HCT116 (cell line): ENCODE measurements around the gene C4A. TPM values are rescaled to one million over a fixed set of nuclear protein-coding genes. Genes with fewer than 3 reads are reported as not detected.

Experiments used
- ATAC-seq: fragments of 200-7000 bp; cut with Tn5 transposase; 2 replicates; pipeline ENCODE4 v1.9.1; 2020; ENCODE audit warnings: mild to moderate bottlenecking, moderate library complexity
- BruUV-seq: library from RNA; stranded (reverse); fragments of 400-500 nt; replicated peaks from 2 replicates; lab custom pipeline; 2021; lab: Mats Ljungman, UMichigan
- CTCF ChIA-PET: fragments of 300-600 bp; sonication (Branson Sonifier 250); formaldehyde crosslinking; loops from one replicate; lab custom pipeline; 2021; ENCODE audit warnings: antibody characterized with exemption; lab: Charles Lee
- POLR2A ChIA-PET: fragments of 300-600, 350-600 bp; sonication (Branson Sonifier 250); formaldehyde crosslinking; loops from one replicate; lab custom pipeline; 2021; ENCODE audit warnings: antibody characterized with exemption; lab: Charles Lee
- RAD21 ChIA-PET, 2 experiments: fragments of 300-600 bp; sonication (Branson Sonifier 250); formaldehyde crosslinking; loops; one replicate each; lab custom pipeline; 2023; ENCODE audit warnings: low total read pairs in 2 of 2; ENCODE audit not compliant: uncharacterized antibody in 2 of 2, unreplicated experiment in 2 of 2, low non-redundant PET in 1 of 2; lab: Charles Lee
- DNase-seq: peaks from one replicate; pipeline ENCODE4 v3.0.0-alpha.2; 2010; ENCODE audit warnings: low read depth, low spot score
- H2AFZ ChIP-seq: fragments of 200-600 bp; shearing (Covaris generic), sonication (generic); 2 replicates; pipeline ENCODE4 v1.6.1; 2017; ENCODE audit warnings: low read depth, mixed run types, mixed read lengths, antibody characterized with exemption, low read length; ENCODE audit not compliant: poor library complexity, severe bottlenecking
- H3K27ac ChIP-seq: 2 replicates; pipeline ENCODE4 v1.5.1; 2012; ENCODE audit warnings: low read depth, low read length
- H3K27me3 ChIP-seq: fragments of 200-600 bp; sonication (generic); 2 replicates; pipeline ENCODE4 v1.6.1; 2016; ENCODE audit warnings: mixed run types, low read length, mixed read lengths; ENCODE audit not compliant: insufficient read depth
- H3K36me3 ChIP-seq, 2 experiments: fragments of 200-500 bp in 1 of 2; fragments of 200-600 bp in 1 of 2; sonication (Bioruptor generic) in 1 of 2; sonication (generic) in 1 of 2; 2 replicates each; pipeline versions ENCODE4 v1.5.1 to v1.6.1; 2014 to 2016; ENCODE audit warnings: low read length in 2 of 2, inconsistent platforms in 1 of 2, mixed read lengths in 1 of 2, mixed run types in 1 of 2; ENCODE audit not compliant: insufficient read depth in 2 of 2, control insufficient read depth in 1 of 2
- H3K4me1 ChIP-seq, 2 experiments: fragments of 200-600 bp in 1 of 2; sonication (generic) in 1 of 2; 2 replicates each; pipeline versions ENCODE4 v1.5.1 to v1.6.1; 2012 to 2017; ENCODE audit warnings: low read length in 2 of 2, inconsistent platforms in 1 of 2, mild to moderate bottlenecking in 1 of 2, mixed read lengths in 1 of 2, mixed run types in 1 of 2, moderate library complexity in 1 of 2; ENCODE audit not compliant: insufficient read depth in 2 of 2, control insufficient read depth in 1 of 2
- H3K4me2 ChIP-seq: fragments of 200-600 bp; sonication (generic); 2 replicates; pipeline ENCODE4 v1.6.1; 2017; ENCODE audit warnings: mixed run types, low read length, mixed read lengths
- H3K4me3 ChIP-seq, 2 experiments: fragments of 200-600 bp in 1 of 2; sonication (generic) in 1 of 2; replicated peaks in 1 of 2; 2 replicates each; pipeline ENCODE4 v1.5.1; 2011 to 2016; ENCODE audit warnings: low read length in 2 of 2, control low read depth in 1 of 2, low read depth in 1 of 2, mild to moderate bottlenecking in 1 of 2, mixed read lengths in 1 of 2, mixed run types in 1 of 2
- H3K79me2 ChIP-seq: fragments of 200-600 bp; sonication (generic); 2 replicates; pipeline ENCODE4 v1.6.1; 2017; ENCODE audit warnings: mild to moderate bottlenecking, mixed run types, low read length, moderate library complexity, mixed read lengths; ENCODE audit not compliant: insufficient read depth
- H3K9ac ChIP-seq: fragments of 200-600 bp; sonication (generic); 2 replicates; pipeline ENCODE4 v1.6.1; 2016; ENCODE audit warnings: low read length, mixed read lengths
- H3K9me2 ChIP-seq: fragments of 200-600 bp; sonication (generic), shearing (Covaris generic); 2 replicates; pipeline ENCODE4 v1.6.1; 2017; ENCODE audit warnings: mixed run types, mild to moderate bottlenecking, moderate library complexity; ENCODE audit not compliant: insufficient read depth
- H3K9me3 ChIP-seq, 2 experiments: fragments of 200-500 bp in 1 of 2; fragments of 200-600 bp in 1 of 2; sonication (Bioruptor generic) in 1 of 2; sonication (generic) in 1 of 2; 2 replicates each; pipeline ENCODE4 v1.6.1; 2014 to 2017; ENCODE audit warnings: low read length in 2 of 2, mixed read lengths in 2 of 2, inconsistent platforms in 1 of 2, low read depth in 1 of 2, mild to moderate bottlenecking in 1 of 2, mixed run types in 1 of 2, moderate library complexity in 1 of 2; ENCODE audit not compliant: control insufficient read depth in 1 of 2, insufficient read depth in 1 of 2
- H4K20me1 ChIP-seq: fragments of 200-600 bp; sonication (generic), shearing (Covaris generic); 2 replicates; pipeline ENCODE4 v1.6.1; 2017; ENCODE audit warnings: mixed run types, mild to moderate bottlenecking, moderate library complexity; ENCODE audit not compliant: insufficient read depth
- ATF3 ChIP-seq: IDR thresholded peaks from 2 replicates; pipeline ENCODE4 v1.6.1; 2012
- CEBPB ChIP-seq: IDR thresholded peaks from 2 replicates; pipeline ENCODE4 v1.6.1; 2012; ENCODE audit warnings: low read depth
- CTCF ChIP-seq, 3 experiments: fragments of 200-600 bp in 1 of 3; sonication (generic) in 1 of 3; IDR thresholded peaks in 2 of 3; conservative IDR thresholded peaks in 1 of 3; 2 replicates each; pipeline ENCODE4 v1.5.1; 2012 to 2017; ENCODE audit warnings: low read depth in 2 of 3, low read length in 2 of 3, antibody characterized with exemption in 1 of 3, borderline replicate concordance in 1 of 3, control low read depth in 1 of 3, mild to moderate bottlenecking in 1 of 3, mixed read lengths in 1 of 3, mixed run types in 1 of 3, moderate library complexity in 1 of 3; ENCODE audit not compliant: insufficient read depth in 1 of 3
- EGR1 ChIP-seq: IDR thresholded peaks from 2 replicates; pipeline ENCODE4 v1.6.1; 2012; ENCODE audit warnings: low read depth
- ELF1 ChIP-seq: IDR thresholded peaks from 2 replicates; pipeline ENCODE4 v1.6.1; 2012; ENCODE audit warnings: low read depth, borderline replicate concordance
- EZH2 ChIP-seq: fragments of 200-600 bp; sonication (generic); IDR thresholded peaks from 2 replicates; pipeline ENCODE4 v1.6.1; 2017; ENCODE audit warnings: antibody characterized with exemption, mixed run types
- EZH2phosphoT487 ChIP-seq: fragments of 200-600 bp; IDR thresholded peaks from 2 replicates; pipeline ENCODE4 v1.6.1; 2018; ENCODE audit warnings: antibody characterized with exemption, borderline replicate concordance
- MAX ChIP-seq: IDR thresholded peaks from 2 replicates; pipeline ENCODE4 v1.6.1; 2012
- POLR2AphosphoS5 ChIP-seq: IDR thresholded peaks from 2 replicates; pipeline ENCODE4 v1.6.1; 2011; ENCODE audit warnings: mild to moderate bottlenecking, low read depth, low read length, moderate library complexity
- SP1 ChIP-seq: IDR thresholded peaks from 2 replicates; pipeline ENCODE4 v1.6.1; 2012; ENCODE audit warnings: low read depth
- TCF7L2 ChIP-seq: IDR thresholded peaks from 2 replicates; pipeline ENCODE4 v1.7.0; 2011; ENCODE audit warnings: borderline replicate concordance, inconsistent platforms; ENCODE audit not compliant: insufficient read depth, insufficient read length; ENCODE audit errors: extremely low read depth
- ZBTB33 ChIP-seq: IDR thresholded peaks from 2 replicates; pipeline ENCODE4 v1.6.1; 2011; ENCODE audit warnings: mild to moderate bottlenecking, low read length, moderate library complexity; ENCODE audit not compliant: insufficient replicate concordance; ENCODE audit errors: extremely low read depth
- ZFX ChIP-seq: fragments of 450-650 bp; IDR thresholded peaks from 2 replicates; pipeline ENCODE4 v1.6.1; 2017
- intact Hi-C: fragments of 100-400 bp; cut with micrococcal nuclease; formaldehyde crosslinking; loops from 2 replicates; pipeline ENCODE4 v1.10.0; 2022
- total RNA-seq: library from RNA; stranded (reverse); gene quantifications from one replicate; pipeline ENCODE4 v1.2.1, GENCODE V29; 2021; ENCODE audit not compliant: unreplicated experiment
- TF ChIP-seq, protein P1 (sequence below): IDR thresholded peaks from 2 replicates; pipeline ENCODE4 v1.6.1; 2012; ENCODE audit warnings: low read depth

C4A gene
- total RNA-seq, 1 experiment from 2014 or later: 5.1 TPM

DNA sequence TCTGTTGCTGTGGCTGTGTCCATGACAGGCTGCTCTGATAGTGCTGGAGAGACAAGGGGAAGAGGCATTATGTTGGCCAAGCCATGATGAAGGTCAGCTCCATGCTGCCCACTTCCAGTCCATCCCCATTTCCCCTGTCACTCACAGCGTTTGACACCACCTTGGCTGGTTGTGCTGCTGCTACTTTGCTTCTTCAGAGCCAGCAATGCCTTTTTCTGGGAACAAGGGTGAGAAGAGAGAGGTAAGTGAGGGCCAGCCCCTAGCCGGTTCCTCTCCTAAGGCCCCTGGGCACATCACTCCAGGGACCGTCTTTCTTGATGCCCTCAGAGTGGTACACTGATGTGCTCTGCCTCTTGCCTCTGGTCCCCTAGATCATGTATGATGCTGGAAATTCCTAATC lies 25.1 kb upstream of the C4A start:
- DNase-seq (no peak), ATAC-seq (no peak)
- H3K9me3 ChIP-seq: no peaks in the 10 kb centered on the region
- BruUV-seq: no TSS peak
- no peak overlapping the region for H3K4me2 ChIP-seq
- no peak for TF ChIP-seq EZH2
- no peak for TF ChIP-seq ATF3
- no peak for TF ChIP-seq MAX
- no peak for TF ChIP-seq ELF1
- no peak for TF ChIP-seq EZH2phosphoT487
- TF ChIP-seq POLR2AphosphoS5: no peak
- TF ChIP-seq, protein P1, sequence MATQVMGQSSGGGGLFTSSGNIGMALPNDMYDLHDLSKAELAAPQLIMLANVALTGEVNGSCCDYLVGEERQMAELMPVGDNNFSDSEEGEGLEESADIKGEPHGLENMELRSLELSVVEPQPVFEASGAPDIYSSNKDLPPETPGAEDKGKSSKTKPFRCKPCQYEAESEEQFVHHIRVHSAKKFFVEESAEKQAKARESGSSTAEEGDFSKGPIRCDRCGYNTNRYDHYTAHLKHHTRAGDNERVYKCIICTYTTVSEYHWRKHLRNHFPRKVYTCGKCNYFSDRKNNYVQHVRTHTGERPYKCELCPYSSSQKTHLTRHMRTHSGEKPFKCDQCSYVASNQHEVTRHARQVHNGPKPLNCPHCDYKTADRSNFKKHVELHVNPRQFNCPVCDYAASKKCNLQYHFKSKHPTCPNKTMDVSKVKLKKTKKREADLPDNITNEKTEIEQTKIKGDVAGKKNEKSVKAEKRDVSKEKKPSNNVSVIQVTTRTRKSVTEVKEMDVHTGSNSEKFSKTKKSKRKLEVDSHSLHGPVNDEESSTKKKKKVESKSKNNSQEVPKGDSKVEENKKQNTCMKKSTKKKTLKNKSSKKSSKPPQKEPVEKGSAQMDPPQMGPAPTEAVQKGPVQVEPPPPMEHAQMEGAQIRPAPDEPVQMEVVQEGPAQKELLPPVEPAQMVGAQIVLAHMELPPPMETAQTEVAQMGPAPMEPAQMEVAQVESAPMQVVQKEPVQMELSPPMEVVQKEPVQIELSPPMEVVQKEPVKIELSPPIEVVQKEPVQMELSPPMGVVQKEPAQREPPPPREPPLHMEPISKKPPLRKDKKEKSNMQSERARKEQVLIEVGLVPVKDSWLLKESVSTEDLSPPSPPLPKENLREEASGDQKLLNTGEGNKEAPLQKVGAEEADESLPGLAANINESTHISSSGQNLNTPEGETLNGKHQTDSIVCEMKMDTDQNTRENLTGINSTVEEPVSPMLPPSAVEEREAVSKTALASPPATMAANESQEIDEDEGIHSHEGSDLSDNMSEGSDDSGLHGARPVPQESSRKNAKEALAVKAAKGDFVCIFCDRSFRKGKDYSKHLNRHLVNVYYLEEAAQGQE: no peak
- TF ChIP-seq TCF7L2: no peak
- TF ChIP-seq SP1: no peak
- TF ChIP-seq EGR1: no peak
- no peak for TF ChIP-seq CEBPB
- TF ChIP-seq ZFX: no peak
- no peak for TF ChIP-seq ZBTB33
- TF ChIP-seq CTCF (IDR thresholded peaks at IDR 0.05 in 2 of 3, conservative IDR thresholded peaks at IDR 0.05 in 1 of 3; ENCODE audit: borderline replicate concordance in 1 of 3, insufficient read depth in 1 of 3, low read depth in 2 of 3, low read length in 2 of 3): no peak
- H3K27me3 ChIP-seq: no peaks in the 10 kb centered on the region
- H3K9ac ChIP-seq: no peak overlapping the region
- RAD21 ChIA-PET: no interaction called here
- no peaks in the 10 kb centered on the region for H4K20me1 ChIP-seq
- intact Hi-C loops: no loop called here
- no peak overlapping the region for H3K4me3 ChIP-seq
- H3K9me2 ChIP-seq: no peaks in the 10 kb centered on the region
- CTCF ChIA-PET: no interaction called here
- H2AFZ ChIP-seq: no peak overlapping the region
- peaks cover 39 to 54% of the 10 kb centered on the region in 2 experiments for H3K36me3 ChIP-seq
- POLR2A ChIA-PET: no interaction called here
- H3K27ac ChIP-seq: no peak overlapping the region
- peaks cover 41% of the 10 kb centered on the region for H3K79me2 ChIP-seq
- H3K4me1 ChIP-seq: peaks cover 14 to 17% of the 10 kb centered on the region in 2 experiments
